Fibroblast of villous mesenchyme (primary cell): Measurements from ENCODE around the gene USB1. TPM values are rescaled to one million over a fixed set of nuclear protein-coding genes. Genes with fewer than 3 reads are reported as not detected.

Experiments used
- DNase-seq: peaks from one replicate; pipeline ENCODE4 v3.0.0-alpha.2; 2010; ENCODE audit warnings: low read depth
- H3K4me3 ChIP-seq: 2 replicates; pipeline ENCODE4 v1.5.1; 2011; ENCODE audit warnings: low read depth, mild to moderate bottlenecking, low read length
- total RNA-seq: library from RNA; depleted of rRNA; stranded (reverse); fragments of >200 nt; gene quantifications from 2 replicates; pipeline ENCODE4 v1.2.3, GENCODE V29; 2012
- TF ChIP-seq, protein P1 (sequence below): IDR thresholded peaks from 2 replicates; pipeline ENCODE4 v1.5.1; 2012; ENCODE audit warnings: low read depth, mild to moderate bottlenecking, low read length; ENCODE audit not compliant: insufficient read depth

USB1 gene
- total RNA-seq, 1 donor, result 32.4 TPM

DNA sequence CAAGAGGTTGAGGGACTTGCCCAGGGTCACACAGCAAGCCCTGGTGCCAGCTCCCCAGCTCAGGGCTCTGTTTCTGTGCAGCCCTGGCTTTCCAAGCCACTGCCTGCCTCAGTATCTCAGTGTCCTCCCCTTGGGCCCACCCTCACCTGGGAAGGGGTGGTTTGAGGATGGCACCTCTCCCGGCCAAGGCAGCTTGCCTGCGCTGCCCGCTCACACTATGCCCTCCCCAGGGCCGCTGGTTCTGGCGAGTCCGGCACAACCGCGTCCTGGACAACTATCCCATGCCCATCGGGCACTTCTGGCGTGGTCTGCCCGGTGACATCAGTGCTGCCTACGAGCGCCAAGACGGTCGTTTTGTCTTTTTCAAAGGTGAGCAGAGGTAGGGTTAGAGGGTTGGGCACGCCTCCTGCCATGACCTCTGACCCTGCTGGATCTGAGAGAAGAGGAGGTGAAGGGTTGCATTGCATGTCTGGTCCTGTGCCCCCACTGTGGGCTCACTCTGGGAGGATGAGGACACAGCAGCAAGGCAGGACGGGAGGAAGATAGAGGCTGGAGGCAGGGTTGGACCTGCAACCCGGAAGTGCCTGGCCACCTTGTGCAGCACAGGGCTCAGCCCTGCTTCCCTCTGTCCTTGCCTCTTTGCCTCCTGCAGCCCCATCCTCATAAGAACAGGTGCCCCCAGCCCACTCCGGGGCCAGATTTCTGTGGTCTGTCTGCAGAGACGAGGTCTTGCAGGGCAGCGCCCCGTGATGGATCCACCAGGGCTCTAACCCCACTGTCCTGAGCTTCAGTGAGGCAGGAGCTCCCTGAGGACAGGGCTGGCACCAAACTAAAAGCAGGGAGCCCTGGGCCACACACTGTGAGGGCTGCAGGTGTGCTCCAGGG is 41.0 kb downstream of the USB1 start:
- TF ChIP-seq, protein P1, sequence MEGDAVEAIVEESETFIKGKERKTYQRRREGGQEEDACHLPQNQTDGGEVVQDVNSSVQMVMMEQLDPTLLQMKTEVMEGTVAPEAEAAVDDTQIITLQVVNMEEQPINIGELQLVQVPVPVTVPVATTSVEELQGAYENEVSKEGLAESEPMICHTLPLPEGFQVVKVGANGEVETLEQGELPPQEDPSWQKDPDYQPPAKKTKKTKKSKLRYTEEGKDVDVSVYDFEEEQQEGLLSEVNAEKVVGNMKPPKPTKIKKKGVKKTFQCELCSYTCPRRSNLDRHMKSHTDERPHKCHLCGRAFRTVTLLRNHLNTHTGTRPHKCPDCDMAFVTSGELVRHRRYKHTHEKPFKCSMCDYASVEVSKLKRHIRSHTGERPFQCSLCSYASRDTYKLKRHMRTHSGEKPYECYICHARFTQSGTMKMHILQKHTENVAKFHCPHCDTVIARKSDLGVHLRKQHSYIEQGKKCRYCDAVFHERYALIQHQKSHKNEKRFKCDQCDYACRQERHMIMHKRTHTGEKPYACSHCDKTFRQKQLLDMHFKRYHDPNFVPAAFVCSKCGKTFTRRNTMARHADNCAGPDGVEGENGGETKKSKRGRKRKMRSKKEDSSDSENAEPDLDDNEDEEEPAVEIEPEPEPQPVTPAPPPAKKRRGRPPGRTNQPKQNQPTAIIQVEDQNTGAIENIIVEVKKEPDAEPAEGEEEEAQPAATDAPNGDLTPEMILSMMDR, result no peak
- no peak overlapping the region for H3K4me3 ChIP-seq
- no peak for DNase-seq

- no peak overlapping the region for H3K4me3 ChIP-seq
- no peak for DNase-seq
- TF ChIP-seq, protein P1, result no peak
These were observed 41.8 kb downstream of the USB1 start for GRCh38 chr16:58042886-58043515.

DNA sequence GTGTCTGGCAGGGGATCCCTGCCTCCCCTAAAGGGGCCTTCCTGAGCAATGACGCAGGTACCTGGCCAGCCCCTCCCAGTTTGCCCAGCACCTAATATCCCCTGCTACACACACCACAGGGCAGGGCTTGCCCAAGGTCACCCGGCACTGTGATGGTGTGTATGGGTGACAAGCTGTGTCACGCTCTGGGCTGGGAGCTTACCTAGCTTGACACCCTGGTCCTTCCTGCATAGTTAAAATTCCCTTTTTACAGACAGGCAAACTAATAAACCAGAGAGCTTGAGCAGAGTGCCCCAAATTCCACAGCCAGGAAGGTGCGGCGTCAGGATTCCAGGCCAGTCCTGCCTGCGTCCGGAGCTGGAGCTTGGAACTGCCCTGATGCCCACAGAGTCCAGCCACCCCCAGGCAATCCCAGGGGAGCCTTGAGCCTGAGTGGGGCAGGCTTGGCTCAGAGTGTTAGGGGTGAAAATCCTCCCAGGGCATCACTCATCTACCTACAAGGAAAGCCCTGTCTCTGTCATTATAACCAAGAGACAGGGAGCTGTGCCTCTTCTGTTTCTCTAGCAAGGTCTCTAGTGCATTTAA is 42.5 kb downstream of the USB1 start:
- H3K4me3 ChIP-seq, result no peak overlapping the region
- DNase-seq, result no peak
- TF ChIP-seq, protein P1, result no peak

DNA sequence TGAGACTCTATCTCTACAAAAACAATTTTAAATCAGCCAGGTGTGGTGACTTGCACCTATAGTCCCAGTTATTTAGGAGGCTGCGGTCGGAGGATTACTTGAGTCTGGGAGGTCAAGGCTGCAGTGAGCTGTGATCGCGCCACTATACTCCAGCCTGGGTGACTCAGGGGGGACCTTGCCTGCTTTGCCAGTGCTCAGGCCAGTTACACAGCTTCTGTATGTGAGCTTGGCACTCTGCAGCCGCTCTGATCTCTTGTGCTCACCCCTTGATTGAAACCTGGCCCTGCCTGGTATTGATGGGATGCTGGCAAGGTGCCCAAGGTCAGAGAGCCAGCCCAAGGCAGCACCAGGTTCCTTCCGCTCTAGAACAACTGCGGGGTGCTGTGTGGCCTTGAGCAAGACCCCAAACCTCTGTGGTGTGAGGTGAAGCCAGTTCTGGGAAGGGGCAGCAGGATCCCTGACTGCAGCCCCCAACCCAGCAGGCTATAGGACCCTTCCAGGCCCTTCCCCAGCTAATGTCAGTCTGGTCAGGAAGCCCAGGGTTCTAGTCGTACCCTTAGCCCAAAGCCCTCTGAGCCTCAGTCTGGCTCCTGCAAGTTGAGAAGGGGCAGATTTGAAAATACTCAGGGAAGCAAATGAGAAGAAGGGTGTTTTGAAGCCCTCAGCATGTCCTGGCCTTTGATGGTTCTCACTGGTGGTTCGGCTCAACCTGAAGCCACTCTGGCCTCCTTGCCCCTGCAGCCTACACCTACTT is 43.2 kb downstream of the USB1 start:
- no peak for DNase-seq
- TF ChIP-seq, protein P1, result no peak
- H3K4me3 ChIP-seq, result no peak overlapping the region

DNA sequence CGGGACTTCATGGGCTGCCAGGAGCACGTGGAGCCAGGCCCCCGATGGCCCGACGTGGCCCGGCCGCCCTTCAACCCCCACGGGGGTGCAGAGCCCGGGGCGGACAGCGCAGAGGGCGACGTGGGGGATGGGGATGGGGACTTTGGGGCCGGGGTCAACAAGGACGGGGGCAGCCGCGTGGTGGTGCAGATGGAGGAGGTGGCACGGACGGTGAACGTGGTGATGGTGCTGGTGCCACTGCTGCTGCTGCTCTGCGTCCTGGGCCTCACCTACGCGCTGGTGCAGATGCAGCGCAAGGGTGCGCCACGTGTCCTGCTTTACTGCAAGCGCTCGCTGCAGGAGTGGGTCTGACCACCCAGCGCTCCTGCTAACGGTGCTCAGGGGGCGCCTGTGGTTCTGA is 43.9 kb downstream of the USB1 start:
- no peak overlapping the region for H3K4me3 ChIP-seq
- TF ChIP-seq, protein P1, result no peak
- DNase-seq, result no peak

- TF ChIP-seq, protein P1, result no peak
- DNase-seq, result no peak
- no peak overlapping the region for H3K4me3 ChIP-seq
These were observed 45.1 kb downstream of the USB1 start for GRCh38 chr16:58046054-58046881.
